ENCODE data around the gene LDLRAD4.

The LDLRAD4 gene

GRCh38 chr18:13218368-13218991 is at the start of gene LDLRAD4:
LDLRAD4 (plus strand) TSS chr18:13218760.
- DNase-seq (ENCODE audit: low read depth in 3 of 3), result peak; percentile 7 to 16 (median 16)

- no peak for DNase-seq (ENCODE audit: low read depth in 3 of 3)
These were observed 44.9 kb upstream of the LDLRAD4 start for GRCh38 chr18:13173578-13174145.

DNA sequence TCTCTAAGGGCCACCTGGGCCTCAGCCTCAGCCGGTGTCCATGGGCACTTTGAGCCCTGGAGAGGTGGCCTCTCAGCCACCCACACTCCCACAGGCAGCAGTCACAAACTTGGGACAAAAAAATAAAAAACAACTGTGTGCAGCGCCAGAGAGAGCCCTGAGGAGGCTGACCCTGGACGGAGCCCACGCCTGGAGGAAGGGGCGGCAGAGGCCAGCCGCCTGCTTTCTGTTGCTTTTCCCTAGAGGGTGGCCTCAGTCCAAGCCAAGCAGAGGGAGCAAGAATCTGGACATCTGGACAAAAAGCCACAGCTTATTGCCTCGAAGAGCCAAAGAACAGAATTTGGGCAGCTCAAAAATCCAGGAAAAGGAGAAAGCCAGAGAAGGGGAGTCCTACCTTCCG is 43.3 kb upstream of the LDLRAD4 start:
- DNase-seq (ENCODE audit: low read depth in 3 of 3), result no peak

- DNase-seq (ENCODE audit: low read depth in 3 of 3), result no peak
These were observed 42.8 kb upstream of the LDLRAD4 start for GRCh38 chr18:13175754-13176210.

DNA sequence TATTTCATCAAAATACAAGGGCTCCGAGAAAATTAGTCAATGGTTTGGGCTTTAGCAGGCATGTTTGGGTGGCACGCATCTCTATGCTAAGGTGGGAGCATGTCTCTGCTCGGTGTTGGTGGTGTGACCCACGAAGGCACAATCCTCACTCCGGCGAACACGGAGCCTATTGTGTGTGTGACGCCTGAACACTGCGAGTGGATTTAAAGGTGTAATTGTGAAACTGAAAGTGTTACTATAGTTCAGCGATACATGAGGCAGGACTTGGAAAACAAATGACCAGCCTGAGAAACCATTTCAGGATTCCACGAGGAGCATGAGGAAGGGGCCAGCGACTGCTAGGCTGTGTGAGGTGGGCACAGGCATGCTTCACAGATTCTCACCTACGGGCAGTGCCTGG is 41.7 kb upstream of the LDLRAD4 start:
- no peak for DNase-seq (ENCODE audit: low read depth in 3 of 3)

DNA sequence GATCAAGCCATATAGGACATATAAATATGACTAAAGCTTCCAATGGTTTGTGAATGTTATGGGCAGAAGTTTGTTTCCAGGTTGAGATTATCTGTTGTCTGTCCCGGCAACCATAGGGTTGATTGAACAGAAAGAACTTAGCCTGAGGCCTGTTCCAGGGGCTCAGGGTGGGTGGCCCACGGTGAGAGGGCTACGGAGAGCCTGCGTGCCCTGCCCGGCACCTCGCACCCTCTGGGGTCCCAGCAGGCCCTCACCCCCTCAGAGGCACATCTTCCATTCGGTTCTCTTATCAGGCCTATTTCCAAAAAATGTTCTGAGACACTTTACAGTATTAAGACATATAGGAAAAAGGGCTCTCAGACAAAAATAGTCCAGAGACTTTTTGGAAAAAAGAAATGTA is 40.4 kb upstream of the LDLRAD4 start:
- no peak for DNase-seq (ENCODE audit: low read depth in 3 of 3)

GRCh38 chr18:13178976-13179375 is 39.6 kb upstream of the LDLRAD4 start:
- no peak for DNase-seq (ENCODE audit: low read depth in 3 of 3)

- no peak for DNase-seq (ENCODE audit: low read depth in 3 of 3)
These were observed 38.9 kb upstream of the LDLRAD4 start for GRCh38 chr18:13179566-13180113.

GRCh38 chr18:13180614-13181375 is 37.8 kb upstream of the LDLRAD4 start:
- no peak for DNase-seq (ENCODE audit: low read depth in 3 of 3)

GRCh38 chr18:13181765-13182164 is 36.8 kb upstream of the LDLRAD4 start:
- DNase-seq (ENCODE audit: low read depth in 3 of 3), result no peak

GRCh38 chr18:13183359-13183758 is 35.2 kb upstream of the LDLRAD4 start:
- DNase-seq (ENCODE audit: low read depth in 3 of 3), result no peak

- DNase-seq (ENCODE audit: low read depth in 3 of 3), result no peak
These were observed 34.8 kb upstream of the LDLRAD4 start for GRCh38 chr18:13183790-13184189.

GRCh38 chr18:13184396-13184795 is 34.2 kb upstream of the LDLRAD4 start:
- DNase-seq (ENCODE audit: low read depth in 3 of 3), result no peak

GRCh38 chr18:13185675-13186198 is 32.8 kb upstream of the LDLRAD4 start:
- no peak for DNase-seq (ENCODE audit: low read depth in 3 of 3)

- DNase-seq (ENCODE audit: low read depth in 3 of 3), result no peak
These were observed 31.9 kb upstream of the LDLRAD4 start for GRCh38 chr18:13186687-13187086.

DNA sequence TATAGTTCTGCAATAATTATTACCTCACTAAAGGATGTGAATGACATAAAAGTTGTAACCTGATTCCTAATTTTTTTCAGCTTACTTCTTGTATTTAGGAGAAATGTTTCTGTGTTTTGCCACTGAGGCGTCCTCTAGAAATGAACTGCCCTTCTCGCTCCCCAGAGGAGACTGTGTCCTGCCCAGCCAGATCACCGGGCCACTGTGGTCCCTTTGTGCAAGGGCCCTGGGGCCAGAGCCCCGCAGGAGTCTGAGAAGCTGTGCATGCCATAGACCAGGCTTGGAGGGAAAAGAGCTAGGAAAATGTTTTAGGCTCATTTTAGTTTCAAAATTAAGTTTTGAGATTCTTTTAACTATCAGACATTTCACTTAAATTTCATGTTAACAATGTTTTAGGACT is 31.1 kb upstream of the LDLRAD4 start:
- no peak for DNase-seq (ENCODE audit: low read depth in 3 of 3)

- DNase-seq (ENCODE audit: low read depth in 3 of 3), result no peak
These were observed 27.5 kb upstream of the LDLRAD4 start for GRCh38 chr18:13191031-13191430.

DNA sequence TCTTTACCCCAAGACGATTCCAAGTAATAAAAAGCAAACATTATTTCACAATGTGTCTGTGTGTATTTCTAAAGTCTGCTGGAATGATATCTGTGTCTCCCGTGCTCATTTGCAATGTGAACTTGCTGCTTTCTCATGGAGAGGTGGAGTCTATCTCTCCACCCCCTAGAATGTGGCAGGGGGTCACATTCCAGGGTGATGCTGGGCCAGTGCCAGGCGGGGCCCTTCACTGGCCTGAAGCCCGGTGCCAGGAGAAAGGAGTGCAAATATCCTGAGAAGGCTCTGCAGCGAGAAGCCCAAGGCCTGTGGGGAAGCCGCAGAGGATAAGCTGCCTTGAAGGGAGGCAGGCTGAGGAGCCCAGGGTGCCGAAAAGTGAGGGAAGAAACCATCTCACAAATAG is 26.8 kb upstream of the LDLRAD4 start:
- no peak for DNase-seq (ENCODE audit: low read depth in 3 of 3)

DNA sequence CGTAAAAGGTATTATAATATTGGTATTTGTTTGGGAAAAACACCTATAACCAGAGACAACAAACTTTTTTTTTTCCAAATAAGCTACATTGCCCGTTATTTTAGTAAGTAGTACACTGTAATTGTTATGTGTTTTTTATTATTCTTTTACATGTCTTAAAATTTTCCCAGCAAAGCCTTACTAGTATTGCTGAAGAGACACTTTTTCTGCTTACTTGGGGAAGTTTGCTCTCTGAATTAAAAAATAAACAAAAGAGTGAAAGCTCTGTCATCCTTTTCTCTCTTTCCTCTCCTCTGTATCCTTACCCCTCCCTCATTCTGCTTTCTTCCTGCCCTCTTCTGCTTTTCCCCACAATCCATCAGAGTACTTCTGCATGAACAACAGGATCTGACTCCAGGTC is 25.6 kb upstream of the LDLRAD4 start:
- no peak for DNase-seq (ENCODE audit: low read depth in 3 of 3)

GRCh38 chr18:13194239-13194638 is 24.3 kb upstream of the LDLRAD4 start:
- no peak for DNase-seq (ENCODE audit: low read depth in 3 of 3)

- no peak for DNase-seq (ENCODE audit: low read depth in 3 of 3)
These were observed 19.9 kb upstream of the LDLRAD4 start for GRCh38 chr18:13198701-13199100.

DNA sequence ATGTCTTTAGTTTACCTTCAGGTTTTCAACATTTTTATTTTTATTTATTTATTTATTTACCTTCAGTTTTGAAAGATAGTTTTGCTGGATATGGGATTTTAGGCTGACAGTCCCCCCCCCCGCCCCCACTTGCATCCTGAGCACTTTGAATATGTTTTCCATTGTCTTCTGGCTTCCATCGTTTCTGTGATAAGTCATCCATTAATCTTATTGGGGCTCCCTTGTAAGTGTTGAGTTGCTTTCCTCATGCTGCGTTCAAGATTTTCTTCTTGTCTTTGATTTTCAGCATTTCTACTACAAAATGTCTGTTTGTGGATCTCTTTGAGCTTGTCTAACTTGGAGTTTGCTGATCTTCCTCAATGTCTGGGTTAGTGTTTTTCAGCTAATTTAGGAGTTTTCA is 19.4 kb upstream of the LDLRAD4 start:
- DNase-seq (ENCODE audit: low read depth in 3 of 3), result no peak

- no peak for DNase-seq (ENCODE audit: low read depth in 3 of 3)
These were observed 17.3 kb upstream of the LDLRAD4 start for GRCh38 chr18:13201292-13201691.
